HG03280 (cell line): ENCODE data around the gene FAM53A.
"Not testable (repeated sequence)": the region's sequence is repeated elsewhere in the genome, so short reads cannot be mapped to it uniquely, and the experiment has no call there.

Experiments used
- ATAC-seq: cut with Tn5 transposase; IDR thresholded peaks from one replicate; pipeline ENCODE4 v1.9.1; 2021; ENCODE audit warnings: mild to moderate bottlenecking, moderate library complexity; ENCODE audit not compliant: unreplicated experiment

FAM53A gene

DNA sequence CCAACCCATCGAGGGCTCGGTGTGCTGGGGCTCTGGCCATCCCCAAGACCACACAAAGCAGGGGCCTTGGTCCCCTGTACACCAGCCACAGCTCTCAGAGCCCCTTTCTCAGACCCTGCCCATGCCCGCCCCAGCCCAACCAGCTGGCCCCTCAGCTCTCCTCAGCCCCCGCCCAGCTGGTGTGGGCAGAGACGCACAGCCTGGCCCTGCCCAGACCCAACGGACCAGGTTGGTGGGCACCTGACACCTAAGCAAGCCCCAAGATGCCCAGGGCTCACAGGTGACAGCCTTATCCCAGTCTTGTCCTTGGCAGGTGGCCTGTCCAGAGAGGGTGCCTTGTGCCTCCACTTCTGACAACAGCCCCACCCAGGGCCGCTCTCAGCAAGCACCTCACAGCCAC, 42.4 kb downstream of the FAM53A start:
- no peak for ATAC-seq

DNA sequence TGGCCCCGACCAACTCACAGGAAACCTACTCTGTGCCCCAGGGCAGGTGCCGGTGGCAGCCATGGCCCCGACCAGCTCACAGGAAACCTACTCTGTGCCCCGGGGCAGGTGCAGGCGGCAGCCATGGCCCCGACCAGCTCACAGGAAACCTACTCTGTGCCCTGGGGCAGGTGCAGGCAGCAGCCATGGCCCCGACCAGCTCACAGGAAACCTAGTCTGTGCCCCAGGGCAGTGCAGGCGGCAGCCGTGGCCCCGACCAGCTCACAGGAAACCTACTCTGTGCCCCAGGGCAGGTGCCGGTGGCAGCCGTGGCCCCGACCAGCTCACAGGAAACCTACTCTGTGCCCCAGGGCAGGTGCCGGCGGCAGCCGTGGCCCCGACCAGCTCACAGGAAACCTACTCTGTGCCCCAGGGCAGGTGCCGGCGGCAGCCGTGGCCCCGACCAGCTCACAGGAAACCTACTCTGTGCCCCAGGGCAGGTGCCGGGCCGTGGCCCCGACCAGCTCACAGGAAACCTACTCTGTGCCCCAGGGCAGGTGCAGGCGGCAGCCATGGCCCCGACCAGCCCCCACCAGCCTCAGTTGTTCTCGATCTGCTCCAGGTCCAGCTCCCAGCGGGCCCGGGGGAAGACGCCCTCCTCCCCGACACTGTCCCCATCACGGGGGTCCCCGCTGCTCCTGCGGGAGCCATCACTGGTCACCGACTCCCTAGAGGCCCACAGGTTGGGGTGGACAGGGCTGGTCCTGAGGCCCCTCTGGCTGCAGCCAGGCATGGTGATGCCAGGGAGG, 43.2 kb downstream of the FAM53A start:
- not testable (repeated sequence) for ATAC-seq

DNA sequence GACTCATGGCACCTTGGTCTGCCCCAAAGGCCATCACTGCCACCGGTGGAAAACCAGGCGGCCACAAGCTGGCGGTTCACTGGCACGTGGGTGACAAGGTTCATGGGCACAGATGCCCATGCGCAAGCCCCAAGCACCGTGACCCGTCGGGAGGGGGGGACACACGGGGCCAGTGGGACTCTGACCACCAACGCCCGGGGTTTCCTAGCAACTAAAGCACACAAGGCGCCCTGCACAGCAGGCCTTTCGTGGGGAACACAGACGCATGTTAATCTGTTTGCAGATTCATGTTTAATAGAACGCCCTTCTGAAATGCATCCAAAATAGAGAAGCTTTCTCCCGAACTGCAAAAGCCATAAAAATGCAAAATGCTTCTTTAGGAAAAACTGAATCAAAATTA, 43.9 kb downstream of the FAM53A start:
- ATAC-seq, result no peak

DNA sequence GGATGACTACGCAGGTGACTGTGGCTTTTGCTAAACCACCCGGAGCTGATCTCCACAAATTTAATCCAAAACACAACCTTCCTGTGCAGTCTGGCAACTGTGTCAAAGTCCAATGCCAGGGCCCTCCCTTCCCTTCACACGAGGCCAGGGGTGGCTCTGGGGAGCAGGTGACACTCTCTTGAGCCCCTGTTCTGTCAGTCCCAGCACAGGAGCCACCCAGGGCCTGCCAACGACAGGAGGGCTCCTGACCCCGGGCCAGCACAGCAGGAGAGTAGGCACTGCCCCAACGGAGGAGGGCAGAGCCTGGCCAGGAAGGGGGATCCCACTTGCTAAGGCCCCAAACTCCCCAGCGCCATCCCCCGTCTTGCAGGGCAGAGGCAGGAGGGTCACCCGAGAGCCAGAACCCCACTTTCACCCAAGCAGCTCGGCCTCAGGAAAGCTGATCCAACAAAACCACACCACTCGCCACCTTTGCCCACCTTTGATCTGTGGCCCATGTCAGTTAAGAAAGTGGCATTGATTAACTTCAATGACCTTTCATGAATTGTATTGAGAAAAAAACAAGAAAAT, 44.7 kb downstream of the FAM53A start:
- ATAC-seq, result no peak

DNA sequence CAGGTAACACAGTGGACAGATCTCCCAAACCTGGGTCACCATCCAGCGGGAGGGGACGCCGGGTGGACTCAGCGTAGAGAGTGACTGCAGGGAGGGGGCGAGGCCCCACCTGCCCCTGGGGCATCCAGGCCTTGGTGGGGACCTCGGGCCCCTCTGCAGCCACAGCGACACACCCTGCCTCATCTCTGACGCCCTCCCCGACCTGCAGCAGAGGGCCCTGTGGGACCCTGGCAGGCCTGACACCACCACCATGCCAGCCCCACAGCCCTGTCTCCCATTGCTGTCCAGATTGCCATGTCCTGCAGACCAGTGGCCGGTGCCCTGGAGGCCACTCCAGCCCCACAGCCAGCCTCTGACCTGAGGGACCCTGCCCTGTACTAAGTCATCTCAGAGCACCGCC, 45.2 kb downstream of the FAM53A start:
- ATAC-seq, result no peak

DNA sequence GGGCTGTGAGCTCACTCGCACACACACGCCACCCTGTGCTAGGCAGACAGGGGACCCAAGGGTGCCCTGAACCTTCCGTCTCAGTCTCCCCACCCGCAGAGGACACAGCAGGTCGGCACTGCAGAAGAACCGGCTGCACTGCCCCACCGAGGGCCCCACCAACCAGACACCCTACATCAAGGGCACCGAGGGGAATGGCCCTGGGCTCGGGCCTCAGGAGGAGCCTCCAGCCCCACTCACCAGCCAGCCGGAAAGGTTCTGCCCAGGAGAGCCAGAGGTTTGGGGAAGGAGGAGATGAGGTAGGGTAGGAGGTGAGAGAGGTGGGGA, 45.9 kb downstream of the FAM53A start:
- ATAC-seq, result no peak

DNA sequence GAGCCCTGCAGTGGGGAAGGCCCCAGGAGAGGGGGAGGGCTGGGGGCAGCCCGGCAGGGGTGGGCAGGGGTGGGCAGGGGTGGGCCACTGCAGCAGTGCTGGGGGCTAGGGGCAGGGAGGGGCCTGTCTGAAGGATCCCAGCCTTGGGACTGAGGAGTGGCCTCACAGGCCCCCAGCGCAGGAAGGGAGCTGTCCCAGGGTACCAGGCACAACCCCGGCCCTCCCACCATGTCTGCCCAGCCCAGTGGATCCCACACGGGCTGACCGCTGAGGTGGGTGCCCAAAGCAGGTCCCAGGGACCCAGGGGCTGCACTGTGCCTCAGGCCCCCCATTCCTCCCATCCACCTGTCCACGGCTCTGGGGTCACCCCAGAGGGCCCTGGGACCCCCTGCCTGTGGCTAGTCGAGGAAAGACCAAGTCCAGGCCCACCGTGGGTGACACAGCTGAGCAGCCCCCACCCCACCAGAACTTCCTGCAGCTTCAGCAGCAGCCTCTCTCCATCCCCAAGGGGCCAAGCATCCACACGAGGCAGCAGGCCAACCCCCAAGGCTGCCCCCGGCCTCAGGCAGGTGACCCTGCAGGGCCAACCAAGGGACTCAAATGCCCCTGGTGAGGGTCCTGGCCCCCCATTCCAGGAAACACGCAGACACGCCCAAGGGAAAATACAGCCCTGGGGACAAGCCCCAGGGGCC, 46.4 kb downstream of the FAM53A start:
- ATAC-seq, result no peak

DNA sequence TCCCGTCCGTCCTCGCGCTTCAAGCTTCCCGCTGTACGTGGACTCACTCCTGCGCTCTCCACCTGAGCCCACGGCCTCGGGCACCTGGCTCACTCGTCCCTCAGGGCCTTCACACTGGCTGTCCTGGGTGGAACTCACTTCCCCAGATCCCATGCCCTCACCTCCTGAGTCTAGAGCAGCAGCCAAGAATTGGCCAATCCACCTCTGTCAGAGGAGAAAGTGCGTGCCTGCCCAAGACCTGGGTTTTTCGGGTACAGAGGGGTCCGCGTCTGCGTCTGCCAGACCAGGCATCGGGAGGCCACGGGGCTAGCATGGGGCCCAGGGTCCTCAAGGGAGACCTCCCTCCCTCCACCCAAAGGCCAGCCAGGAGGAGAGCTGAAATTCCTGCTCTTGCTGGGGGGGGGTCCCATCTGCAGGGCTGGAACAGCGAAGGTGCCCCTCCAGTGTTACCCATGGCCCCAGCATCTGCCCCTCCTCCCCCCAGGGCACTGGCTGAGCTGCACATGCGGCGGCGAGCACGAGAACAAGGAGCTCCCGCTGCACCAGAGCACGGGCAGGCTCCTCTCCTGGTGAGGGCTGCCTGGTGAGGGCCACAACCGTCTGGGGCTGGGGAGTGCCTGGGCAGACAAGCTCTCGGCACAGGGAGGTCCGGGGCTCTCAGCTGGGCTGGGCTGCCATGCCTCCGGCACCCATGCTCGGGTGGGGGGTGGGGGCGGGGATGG, 47.5 kb downstream of the FAM53A start:
- ATAC-seq, result no peak

DNA sequence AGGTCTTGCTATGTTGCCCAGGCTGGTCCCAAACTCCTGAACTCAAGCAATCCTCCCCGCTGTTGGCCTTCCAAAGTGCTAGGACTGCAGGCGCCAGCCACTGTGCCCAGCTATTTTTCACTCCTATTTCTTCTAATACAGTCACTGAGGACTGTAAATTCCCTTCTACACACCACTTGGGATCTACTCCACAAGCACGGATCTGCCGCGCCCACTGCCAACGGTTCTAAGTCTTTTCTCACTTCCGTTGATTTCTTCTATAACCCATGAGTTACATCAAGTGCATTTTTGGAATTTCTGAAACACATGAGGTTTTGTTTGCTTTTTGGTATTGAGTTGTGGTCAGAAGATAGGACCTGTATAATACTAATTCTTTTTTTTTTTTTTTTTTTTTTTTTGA, 48.6 kb downstream of the FAM53A start:
- no peak for ATAC-seq

DNA sequence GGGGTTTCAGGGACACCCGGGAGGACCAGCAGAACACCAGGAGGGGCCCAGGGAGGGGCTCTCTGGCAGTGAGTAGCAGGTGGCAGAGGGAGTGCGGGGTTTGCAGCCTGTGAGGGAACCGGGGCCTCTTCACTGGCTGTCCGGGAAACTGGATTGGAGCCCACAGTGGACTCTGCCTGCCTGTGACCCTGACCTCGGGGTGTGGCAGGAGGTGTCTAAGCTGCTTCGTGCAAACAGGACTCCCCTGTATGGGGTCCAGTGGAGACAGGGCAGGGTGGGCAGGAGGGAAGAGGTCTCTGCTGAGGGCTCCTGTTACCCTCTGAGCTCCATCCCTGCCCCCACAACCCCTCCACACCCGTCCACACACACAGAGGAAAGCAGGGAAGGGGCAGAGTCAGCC, 50.1 kb downstream of the FAM53A start:
- ATAC-seq, result no peak

DNA sequence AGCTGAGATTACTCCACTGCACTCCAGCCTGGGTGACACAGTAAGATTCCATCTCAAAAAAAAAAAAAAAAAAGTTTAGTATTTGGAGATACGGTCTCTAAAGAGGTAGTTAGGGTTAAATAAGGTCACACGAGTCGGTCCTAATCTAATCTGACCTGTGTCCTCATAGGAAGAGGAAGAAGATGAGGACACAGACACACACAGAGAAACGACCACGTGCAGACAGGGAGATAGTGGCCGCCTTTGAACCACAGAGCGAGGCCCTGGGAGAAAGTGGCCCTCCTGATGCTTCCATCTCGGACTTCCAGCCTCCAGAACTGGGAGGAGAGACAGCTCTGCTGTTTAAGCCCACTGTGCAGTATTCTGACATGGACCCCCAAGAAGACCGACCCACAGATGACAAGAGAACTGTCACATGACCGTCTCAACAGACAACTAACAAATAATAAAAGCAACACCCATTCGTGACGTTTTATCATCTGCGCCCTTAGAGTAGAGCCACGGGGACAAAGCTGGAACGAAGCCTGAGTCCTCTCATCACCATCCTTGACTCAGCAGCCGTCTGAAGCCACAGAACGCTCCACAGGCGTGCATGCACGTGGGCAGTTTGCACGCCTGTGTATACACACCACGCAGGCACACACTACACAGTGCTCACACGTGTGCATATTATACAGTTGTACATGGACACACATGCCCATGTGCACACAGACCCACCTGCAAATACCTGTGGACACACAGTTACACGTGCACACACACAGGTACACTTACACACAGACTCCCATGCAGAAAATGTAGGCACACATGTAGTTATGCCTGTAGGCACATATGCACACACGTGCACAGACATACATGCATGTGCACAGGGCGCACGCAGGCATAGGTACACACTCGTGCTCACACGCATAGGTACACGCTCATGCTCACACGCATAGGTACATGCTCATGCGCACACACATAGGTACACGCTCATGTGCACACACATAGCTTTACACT, 51.7 kb downstream of the FAM53A start:
- no peak for ATAC-seq

DNA sequence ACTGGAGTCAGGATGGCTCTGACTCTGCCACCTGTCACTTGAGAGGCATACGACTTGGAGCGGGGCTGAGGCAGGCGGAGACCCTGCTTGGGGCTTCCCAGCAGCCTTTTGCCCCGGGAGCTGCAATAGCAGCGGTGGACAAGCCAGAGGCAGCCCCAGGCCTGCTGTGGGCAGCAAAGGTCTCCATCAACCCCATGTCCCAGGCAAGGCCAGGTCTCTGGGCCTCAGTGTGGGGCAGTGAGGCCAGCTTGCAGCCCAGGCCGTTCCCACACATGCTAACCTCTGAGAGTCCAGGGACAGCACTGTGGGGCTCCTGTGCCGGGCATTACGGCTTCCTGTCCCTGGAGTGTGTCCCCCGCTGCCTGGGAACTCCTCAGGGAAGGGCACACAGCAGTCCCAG, 53.0 kb downstream of the FAM53A start:
- no peak for ATAC-seq

DNA sequence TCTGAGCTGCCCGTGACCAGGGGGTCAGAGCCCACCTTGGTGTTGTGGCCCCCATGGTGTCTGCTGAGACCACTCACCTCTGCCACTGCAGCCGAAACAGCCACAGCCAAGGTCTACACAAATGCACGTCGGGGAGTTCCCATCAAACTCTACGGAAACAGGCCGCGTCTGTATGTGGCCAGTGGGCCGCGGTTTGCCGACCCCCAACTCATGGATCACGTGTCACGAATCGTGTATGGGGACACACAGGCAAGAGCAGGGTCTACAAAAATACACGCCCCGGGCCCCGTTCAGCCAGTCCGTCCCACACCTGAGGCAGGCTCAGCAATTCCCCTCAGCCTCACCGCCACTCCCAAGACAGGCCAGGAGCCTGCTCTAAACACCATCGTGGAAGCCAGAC, 53.8 kb downstream of the FAM53A start:
- ATAC-seq, result no peak

DNA sequence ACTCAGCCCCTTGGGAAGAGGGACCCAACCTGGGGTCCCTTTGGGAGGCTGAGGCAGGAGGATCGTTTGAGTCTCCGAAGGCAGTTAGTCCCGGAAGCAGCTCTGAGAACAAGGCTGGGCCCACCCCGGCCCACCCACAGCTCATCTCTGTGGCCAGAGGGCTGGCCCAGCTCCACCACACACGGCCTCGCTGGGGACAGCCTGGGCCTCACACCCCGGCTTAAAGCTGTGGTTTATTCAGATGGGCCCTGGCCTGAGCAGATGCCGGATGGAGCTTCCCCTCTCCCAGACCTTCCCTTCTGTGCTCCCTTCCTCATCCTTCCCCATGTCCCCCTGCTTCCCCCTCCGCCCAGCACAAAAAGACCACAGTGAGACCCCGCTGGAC, 54.4 kb downstream of the FAM53A start:
- ATAC-seq, result no peak

DNA sequence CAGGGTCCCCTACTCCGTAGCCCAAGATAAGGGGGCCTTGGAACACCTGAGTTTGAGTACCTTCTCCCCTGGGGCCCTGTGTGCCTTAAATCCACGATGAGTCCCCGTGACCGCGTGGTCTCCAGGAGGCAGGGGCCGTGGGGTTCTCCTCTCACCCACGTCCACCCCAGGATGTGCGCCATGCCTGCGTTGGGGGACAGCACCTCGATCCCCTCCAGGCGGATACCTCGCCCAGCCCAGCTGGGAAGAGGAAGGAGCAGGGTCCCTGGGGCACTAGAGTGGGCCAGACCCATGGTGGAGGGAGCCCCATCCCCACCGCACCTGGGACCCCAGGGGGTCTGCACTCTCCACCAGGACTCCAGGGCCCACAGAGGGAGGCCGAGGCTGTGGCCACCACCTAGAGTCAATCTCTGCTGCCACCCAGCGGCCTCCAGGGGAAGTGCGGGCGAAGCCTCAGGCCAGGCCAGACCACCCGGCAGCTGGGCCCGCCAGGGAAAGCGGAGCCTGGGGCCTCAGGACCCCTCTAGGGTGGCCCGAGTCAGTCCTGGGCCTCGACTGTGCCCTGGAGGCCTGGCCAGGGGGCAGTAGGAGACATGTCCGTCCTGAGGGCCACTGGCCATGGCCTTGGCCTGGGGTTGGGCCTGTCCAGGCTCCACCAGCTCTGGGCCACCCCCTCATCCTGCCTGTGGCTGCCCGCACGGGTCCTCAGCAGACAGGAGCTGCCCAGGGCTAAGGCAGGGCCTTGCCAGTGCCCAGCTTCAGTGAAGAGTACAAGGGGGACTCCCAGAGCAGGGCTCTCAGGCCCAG, 55.0 kb downstream of the FAM53A start:
- no peak for ATAC-seq

DNA sequence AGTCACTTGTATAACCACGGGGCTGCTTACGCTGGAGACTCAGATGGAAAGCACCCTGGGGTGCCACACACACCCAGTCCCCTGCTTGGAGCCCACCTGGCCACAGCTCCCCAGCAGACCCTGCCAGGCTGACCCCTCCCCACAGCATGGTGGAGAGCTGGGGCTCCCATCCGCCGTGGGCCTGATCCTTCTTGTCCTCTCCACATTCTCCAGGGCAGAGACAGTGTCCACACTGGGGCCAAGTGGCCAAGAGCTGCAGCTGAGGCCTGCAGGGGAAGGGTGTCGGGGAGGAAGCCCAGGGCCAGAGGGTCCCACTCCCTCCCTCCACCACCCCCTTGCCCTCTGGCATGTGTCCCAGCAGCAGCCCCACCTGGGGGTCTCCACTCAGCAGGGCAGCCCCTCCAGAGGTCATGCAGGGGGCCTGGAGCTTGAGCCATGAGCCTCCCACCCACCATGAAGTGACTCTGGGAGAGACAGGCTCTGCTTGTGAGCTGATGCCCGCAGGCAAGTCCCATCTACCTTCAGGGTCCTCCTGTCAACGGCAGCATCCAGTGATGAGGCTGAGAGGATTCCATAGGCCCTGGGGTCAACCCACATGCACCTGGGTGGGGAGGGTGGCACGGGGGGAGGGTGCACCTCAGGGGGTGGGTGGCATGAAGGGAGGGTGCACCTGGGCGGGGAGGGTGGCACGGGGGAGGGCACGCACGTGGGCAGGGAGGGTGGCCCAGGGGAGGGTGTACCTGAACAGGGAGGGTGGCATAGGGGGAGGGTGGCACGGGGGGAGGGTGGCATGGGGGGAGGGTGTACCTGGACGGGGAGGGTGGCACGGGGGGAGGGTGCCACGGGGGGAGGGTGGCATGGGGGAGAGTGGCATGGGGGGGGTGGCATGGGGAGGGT, 56.4 kb downstream of the FAM53A start:
- no peak for ATAC-seq

DNA sequence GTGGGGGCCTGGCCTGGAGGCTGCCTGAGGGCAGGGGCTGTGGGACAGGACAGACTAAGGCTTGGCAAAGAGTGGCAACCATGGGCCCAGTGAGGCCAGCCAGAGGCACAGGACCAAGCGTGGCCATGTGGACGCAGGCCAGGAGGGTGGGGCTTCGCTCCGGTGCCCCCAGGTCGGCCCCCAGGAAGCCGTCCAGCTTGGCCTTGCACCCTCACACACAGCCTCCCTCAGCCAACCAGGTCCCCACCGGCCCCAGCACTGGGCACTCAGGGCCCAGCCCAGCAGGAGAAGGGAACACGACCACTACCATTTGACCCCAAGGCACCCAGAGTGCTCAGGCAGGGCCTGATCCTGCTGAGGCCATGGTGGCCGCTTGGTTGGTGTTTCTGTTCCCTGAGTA, 57.2 kb downstream of the FAM53A start:
- no peak for ATAC-seq

DNA sequence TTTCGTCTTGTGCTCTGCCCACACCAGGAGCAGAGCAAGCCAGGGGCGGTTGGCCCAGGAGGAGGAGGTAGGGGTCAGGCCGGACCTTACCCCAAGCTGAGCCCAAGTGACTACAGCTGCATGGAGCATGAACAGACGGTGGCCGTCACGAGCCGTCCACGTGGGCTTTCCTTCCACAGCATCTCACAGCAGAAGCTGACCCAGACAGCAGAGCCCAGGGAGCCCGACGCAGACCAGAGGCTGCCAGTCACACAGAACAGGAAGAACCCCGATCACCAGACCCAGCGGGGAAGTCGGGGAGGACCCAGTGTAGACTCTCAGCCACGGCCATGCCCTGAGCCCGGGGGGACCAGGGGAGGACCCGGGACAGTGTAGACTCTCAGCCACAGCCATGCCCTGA, 58.0 kb downstream of the FAM53A start:
- no peak for ATAC-seq
